BE2C (cell line): ENCODE results near the gene TMEM163.
"Not testable (repeated sequence)": the region's sequence is repeated elsewhere in the genome, so short reads cannot be mapped to it uniquely, and the experiment has no call there.

Experiments used
- DNase-seq: peaks from one replicate; pipeline ENCODE4 v3.0.0-alpha.2; 2020
- H3K27me3 ChIP-seq: fragments of 250-450 bp; sonication (Bioruptor Pico); 2 replicates; pipeline ENCODE4 v1.5.1; 2020; ENCODE audit warnings: mild to moderate bottlenecking
- H3K36me3 ChIP-seq: fragments of 250-450 bp; sonication (Bioruptor Pico); 2 replicates; pipeline ENCODE4 v1.5.1; 2020; ENCODE audit warnings: mild to moderate bottlenecking
- H3K4me1 ChIP-seq: fragments of 250-450 bp; sonication (Bioruptor Pico); 2 replicates; pipeline ENCODE4 v1.5.1; 2020
- H3K4me3 ChIP-seq: 2 replicates; pipeline ENCODE4 v1.5.1; 2011; ENCODE audit warnings: low read depth, low read length
- H3K9me3 ChIP-seq: fragments of 250-450 bp; sonication (Bioruptor Pico); 2 replicates; pipeline ENCODE4 v1.5.1; 2020
- CTCF ChIP-seq: IDR thresholded peaks from 2 replicates; pipeline ENCODE4 v1.5.1; 2012; ENCODE audit warnings: mild to moderate bottlenecking, low read depth, low read length

The TMEM163 gene

GRCh38 chr2:134662751-134663150 lies 56.0 kb downstream of the TMEM163 start:
- no peaks in the 10 kb centered on the region for H3K9me3 ChIP-seq
- H3K4me3 ChIP-seq = no peak overlapping the region
- no peaks in the 10 kb centered on the region for H3K4me1 ChIP-seq
- DNase-seq = no peak
- no peaks in the 10 kb centered on the region for H3K27me3 ChIP-seq
- H3K36me3 ChIP-seq = no peaks in the 10 kb centered on the region
- no peak for TF ChIP-seq CTCF

- H3K36me3 ChIP-seq = no peaks in the 10 kb centered on the region
- H3K4me1 ChIP-seq = no peaks in the 10 kb centered on the region
- no peak overlapping the region for H3K4me3 ChIP-seq
- no peaks in the 10 kb centered on the region for H3K27me3 ChIP-seq
- H3K9me3 ChIP-seq = no peaks in the 10 kb centered on the region
- TF ChIP-seq CTCF = no peak
- no peak for DNase-seq
Measured at GRCh38 chr2:134660626-134661402, 58.0 kb downstream of the TMEM163 start.

GRCh38 chr2:134659724-134660123 lies 59.1 kb downstream of the TMEM163 start:
- no peaks in the 10 kb centered on the region for H3K27me3 ChIP-seq
- no peaks in the 10 kb centered on the region for H3K4me1 ChIP-seq
- no peaks in the 10 kb centered on the region for H3K9me3 ChIP-seq
- no peaks in the 10 kb centered on the region for H3K36me3 ChIP-seq
- no peak for TF ChIP-seq CTCF
- no peak overlapping the region for H3K4me3 ChIP-seq
- no peak for DNase-seq

GRCh38 chr2:134657650-134658250 lies 61.0 kb downstream of the TMEM163 start:
- H3K4me3 ChIP-seq = no peak overlapping the region
- H3K27me3 ChIP-seq = no peaks in the 10 kb centered on the region
- DNase-seq = peak; percentile 11
- H3K9me3 ChIP-seq = no peaks in the 10 kb centered on the region
- no peaks in the 10 kb centered on the region for H3K4me1 ChIP-seq
- no peaks in the 10 kb centered on the region for H3K36me3 ChIP-seq
- peak; percentile 28; the same call in 1 of the 2 replicates for TF ChIP-seq CTCF

- not testable (repeated sequence) for H3K36me3 ChIP-seq, DNase-seq, H3K4me1 ChIP-seq, H3K27me3 ChIP-seq, H3K9me3 ChIP-seq, H3K4me3 ChIP-seq
Measured at GRCh38 chr2:134656391-134656790, 62.4 kb downstream of the TMEM163 start.

GRCh38 chr2:134648586-134648985 lies 70.2 kb downstream of the TMEM163 start:
- no peaks in the 10 kb centered on the region for H3K9me3 ChIP-seq
- H3K27me3 ChIP-seq = no peaks in the 10 kb centered on the region
- H3K4me1 ChIP-seq = no peaks in the 10 kb centered on the region
- TF ChIP-seq CTCF = no peak
- no peaks in the 10 kb centered on the region for H3K36me3 ChIP-seq
- H3K4me3 ChIP-seq = no peak overlapping the region
- no peak for DNase-seq
